GM19324 (cell line): ENCODE measurements around the gene HNRNPF.
A peak's percentile ranks its signal among the peaks of the same experiment; 100 is the strongest.
"Not testable (repeated sequence)": the region's sequence is repeated elsewhere in the genome, so short reads cannot be mapped to it uniquely, and the experiment has no call there.

Experiments used
- ATAC-seq: cut with Tn5 transposase; IDR thresholded peaks from one replicate; pipeline ENCODE4 v1.9.1; 2021; ENCODE audit warnings: mild to moderate bottlenecking, moderate library complexity; ENCODE audit not compliant: unreplicated experiment, low FRiP score

HNRNPF gene

GRCh38 chr10:43421944-43422343 lies 13.0 kb upstream of the HNRNPF start:
- not testable (repeated sequence) for ATAC-seq

GRCh38 chr10:43421519-43421918 lies 12.5 kb upstream of the HNRNPF start:
- no peak for ATAC-seq

GRCh38 chr10:43421201-43421507 lies 12.2 kb upstream of the HNRNPF start:
- no peak for ATAC-seq

GRCh38 chr10:43420369-43421200 lies 11.6 kb upstream of the HNRNPF start:
- peak; percentile 94 for ATAC-seq

- ATAC-seq = no peak
Measured at GRCh38 chr10:43419997-43420368, 11.0 kb upstream of the HNRNPF start.

GRCh38 chr10:43417950-43418768 lies 9.2 kb upstream of the HNRNPF start:
- no peak for ATAC-seq

- no peak for ATAC-seq
Measured at GRCh38 chr10:43415544-43415943, 6.6 kb upstream of the HNRNPF start.

- ATAC-seq = no peak
Measured at GRCh38 chr10:43411536-43411935, 2.5 kb upstream of the HNRNPF start.

GRCh38 chr10:43410345-43410744 lies 1.4 kb upstream of the HNRNPF start:
- no peak for ATAC-seq

GRCh38 chr10:43409385-43410109 lies 561 bp upstream of the HNRNPF start:
- no peak for ATAC-seq

GRCh38 chr10:43408331-43408709 lies 666 bp downstream of the HNRNPF start:
- ATAC-seq = peak; percentile 3

GRCh38 chr10:43407576-43408330 lies 1.2 kb downstream of the HNRNPF start:
- ATAC-seq = peak; percentile 49

- ATAC-seq = peak; percentile 21
Measured at GRCh38 chr10:43407148-43407575, 1.8 kb downstream of the HNRNPF start.

GRCh38 chr10:43404704-43405084 lies 4.3 kb downstream of the HNRNPF start:
- no peak for ATAC-seq

GRCh38 chr10:43403911-43404703 lies 4.9 kb downstream of the HNRNPF start:
- ATAC-seq = no peak

GRCh38 chr10:43402880-43403452 lies 6.0 kb downstream of the HNRNPF start:
- ATAC-seq = no peak

GRCh38 chr10:43402176-43402575 lies 6.8 kb downstream of the HNRNPF start:
- ATAC-seq = no peak

GRCh38 chr10:43401627-43402026 lies 7.4 kb downstream of the HNRNPF start:
- ATAC-seq = no peak
